ENCODE results near the gene SLC6A3. TPM values are rescaled to one million over a fixed set of nuclear protein-coding genes. Genes with fewer than 3 reads are reported as not detected.
"Not testable (repeated sequence)": the region's sequence is repeated elsewhere in the genome, so short reads cannot be mapped to it uniquely, and the experiment has no call there.

SLC6A3 gene
- total RNA-seq, 2 donors from 2014 or later = not detected

GRCh38 chr5:1371218-1371971 lies 73.8 kb downstream of the SLC6A3 start:
- no peaks in the 10 kb centered on the region for H3K9me3 Mint-ChIP-seq
- no peak overlapping the region for H3K4me3 Mint-ChIP-seq
- peaks cover 3% of the 10 kb centered on the region for H3K27me3 Mint-ChIP-seq
- H3K4me1 Mint-ChIP-seq = no peaks in the 10 kb centered on the region
- no peaks in the 10 kb centered on the region for H3K36me3 Mint-ChIP-seq (ENCODE audit: low read depth)
- H3K27ac Mint-ChIP-seq = no peak overlapping the region
- ATAC-seq (replicated peaks) = no peak

DNA sequence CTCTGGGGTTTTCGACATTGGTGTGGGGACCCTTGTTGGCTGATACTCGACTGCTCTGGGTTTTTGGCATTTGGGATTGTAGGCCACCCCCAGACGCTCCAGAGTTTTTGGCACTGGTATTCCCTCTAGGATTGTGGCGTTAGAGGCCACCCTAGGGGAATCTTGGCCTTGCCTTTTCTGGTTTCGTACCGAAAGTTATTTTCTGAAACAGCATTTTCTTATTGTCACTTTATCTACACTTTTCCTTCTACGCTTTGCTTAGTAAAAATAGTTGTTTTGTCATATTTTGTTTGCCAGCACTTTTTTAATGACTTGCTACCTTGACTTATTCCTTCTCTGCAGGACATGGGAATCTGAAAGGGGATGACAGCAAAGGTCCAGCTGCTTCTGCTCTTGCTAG lies 75.2 kb downstream of the SLC6A3 start:
- Mint-ChIP-seq H3K4me3 (no peak overlapping the region), H3K27ac (no peak overlapping the region), H3K36me3 (ENCODE audit: low read depth) (no peaks in the 10 kb centered on the region), H3K27me3 (peaks cover 3% of the 10 kb centered on the region), H3K9me3 (no peaks in the 10 kb centered on the region), H3K4me1 (no peaks in the 10 kb centered on the region)
- ATAC-seq (replicated peaks) = no peak

GRCh38 chr5:1368756-1369155 lies 76.5 kb downstream of the SLC6A3 start:
- H3K4me3 Mint-ChIP-seq = no peak overlapping the region
- H3K9me3 Mint-ChIP-seq = no peaks in the 10 kb centered on the region
- no peaks in the 10 kb centered on the region for H3K4me1 Mint-ChIP-seq
- H3K36me3 Mint-ChIP-seq (ENCODE audit: low read depth) = no peaks in the 10 kb centered on the region
- no peak overlapping the region for H3K27ac Mint-ChIP-seq
- peaks cover 6% of the 10 kb centered on the region for H3K27me3 Mint-ChIP-seq
- no peak for ATAC-seq (replicated peaks)

GRCh38 chr5:1368236-1368635 lies 77.0 kb downstream of the SLC6A3 start:
- peaks cover 11% of the 10 kb centered on the region for H3K27me3 Mint-ChIP-seq
- H3K27ac Mint-ChIP-seq = no peak overlapping the region
- no peak overlapping the region for H3K4me3 Mint-ChIP-seq
- H3K36me3 Mint-ChIP-seq (ENCODE audit: low read depth) = no peaks in the 10 kb centered on the region
- ATAC-seq (replicated peaks) = no peak
- H3K4me1 Mint-ChIP-seq = no peaks in the 10 kb centered on the region
- H3K9me3 Mint-ChIP-seq = no peaks in the 10 kb centered on the region

GRCh38 chr5:1367149-1367548 lies 78.1 kb downstream of the SLC6A3 start:
- H3K27me3 Mint-ChIP-seq = peaks cover 12% of the 10 kb centered on the region
- H3K9me3 Mint-ChIP-seq = no peaks in the 10 kb centered on the region
- no peak overlapping the region for H3K27ac Mint-ChIP-seq
- H3K36me3 Mint-ChIP-seq (ENCODE audit: low read depth) = no peaks in the 10 kb centered on the region
- no peak overlapping the region for H3K4me3 Mint-ChIP-seq
- no peaks in the 10 kb centered on the region for H3K4me1 Mint-ChIP-seq
- no peak for ATAC-seq (replicated peaks)

DNA sequence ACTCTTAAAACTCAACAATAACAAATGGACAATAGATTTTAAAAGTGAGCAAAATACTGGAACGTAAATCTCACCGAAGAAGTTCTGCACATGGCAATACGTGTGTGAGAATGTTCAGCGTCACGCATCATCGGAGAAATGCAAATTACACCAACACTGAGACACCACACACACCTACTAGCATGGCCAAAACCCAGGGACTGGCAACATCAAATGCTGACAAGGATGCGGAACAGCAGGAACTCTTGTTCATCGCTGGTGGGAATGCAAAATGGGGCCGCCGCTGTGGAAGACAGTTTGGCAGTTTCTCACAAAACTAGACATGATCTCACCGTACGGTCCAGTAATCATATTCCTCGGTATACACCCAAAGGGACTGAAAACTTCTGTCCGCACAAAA lies 78.7 kb downstream of the SLC6A3 start:
- Mint-ChIP-seq H3K4me3 (no peak overlapping the region), H3K4me1 (no peaks in the 10 kb centered on the region), H3K9me3 (no peaks in the 10 kb centered on the region), H3K27me3 (peaks cover 12% of the 10 kb centered on the region), H3K36me3 (ENCODE audit: low read depth) (no peaks in the 10 kb centered on the region), H3K27ac (no peak overlapping the region)
- no peak for ATAC-seq (replicated peaks)

DNA sequence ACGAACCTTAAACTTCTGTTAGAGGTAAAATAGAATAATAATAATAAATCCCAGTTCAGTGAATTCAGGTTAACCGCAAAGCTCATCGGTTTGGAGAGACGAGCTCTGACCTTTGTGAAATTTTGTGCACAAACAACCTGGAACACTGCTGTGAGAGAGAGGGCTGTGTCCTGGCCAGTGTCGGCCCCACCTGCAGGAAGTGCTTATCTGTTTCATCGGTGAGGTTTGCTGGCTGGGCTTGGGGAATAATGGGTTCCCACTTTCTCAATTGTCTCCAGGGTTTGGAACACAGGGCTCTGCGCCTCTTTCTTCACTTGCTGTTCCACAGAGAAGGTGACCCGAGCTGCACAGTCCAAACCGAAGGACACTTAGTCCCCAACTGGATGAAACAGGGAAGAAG lies 81.0 kb downstream of the SLC6A3 start:
- Mint-ChIP-seq H3K36me3 (ENCODE audit: low read depth) (no peaks in the 10 kb centered on the region), H3K27me3 (peaks cover 15% of the 10 kb centered on the region), H3K27ac (no peak overlapping the region), H3K4me1 (no peaks in the 10 kb centered on the region), H3K9me3 (no peaks in the 10 kb centered on the region), H3K4me3 (no peak overlapping the region)
- no peak for ATAC-seq (replicated peaks)

- no peak for ATAC-seq (replicated peaks)
- Mint-ChIP-seq H3K4me1 (no peaks in the 10 kb centered on the region), H3K27ac (no peak overlapping the region), H3K4me3 (no peak overlapping the region), H3K36me3 (ENCODE audit: low read depth) (no peaks in the 10 kb centered on the region), H3K27me3 (peaks cover 15% of the 10 kb centered on the region), H3K9me3 (no peaks in the 10 kb centered on the region)
Observed at GRCh38 chr5:1363581-1363980, 81.7 kb downstream of the SLC6A3 start.

- no peak overlapping the region for H3K27ac Mint-ChIP-seq
- no peak for ATAC-seq (replicated peaks)
Observed at GRCh38 chr5:1363160-1363559, 82.1 kb downstream of the SLC6A3 start.

GRCh38 chr5:1362242-1363015 lies 82.8 kb downstream of the SLC6A3 start:
- ATAC-seq (replicated peaks) = no peak
- H3K27me3 Mint-ChIP-seq = peaks cover 15% of the 10 kb centered on the region
- H3K36me3 Mint-ChIP-seq (ENCODE audit: low read depth) = no peaks in the 10 kb centered on the region
- no peak overlapping the region for H3K4me3 Mint-ChIP-seq
- no peaks in the 10 kb centered on the region for H3K4me1 Mint-ChIP-seq
- no peaks in the 10 kb centered on the region for H3K9me3 Mint-ChIP-seq
- H3K27ac Mint-ChIP-seq = no peak overlapping the region

More at GRCh38 chr5:1363160-1363559, 82.1 kb downstream of the SLC6A3 start:
- Mint-ChIP-seq H3K9me3 (no peaks in the 10 kb centered on the region), H3K27me3 (peaks cover 15% of the 10 kb centered on the region), H3K4me1 (no peaks in the 10 kb centered on the region), H3K4me3 (no peak overlapping the region), H3K36me3 (ENCODE audit: low read depth) (no peaks in the 10 kb centered on the region)

DNA sequence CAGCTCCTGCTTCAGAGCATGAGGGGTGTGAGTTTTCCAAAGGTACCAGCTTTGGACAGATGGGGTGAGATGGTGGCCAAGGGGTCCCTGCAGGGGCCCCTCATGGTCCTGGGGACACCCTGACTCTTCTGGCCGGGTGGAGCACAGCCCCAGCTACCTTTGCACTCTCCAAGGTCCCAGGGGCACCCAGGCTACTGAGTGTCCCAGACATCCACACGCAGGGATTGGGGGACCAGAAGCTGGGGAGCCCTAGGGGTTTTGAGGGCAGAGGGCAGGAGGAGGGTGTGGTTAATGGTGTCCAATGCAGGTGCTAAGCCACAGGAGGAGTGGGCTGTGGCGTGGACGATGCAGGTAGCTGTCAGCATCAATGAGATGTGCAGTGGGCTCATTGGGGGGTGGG lies 84.4 kb downstream of the SLC6A3 start:
- Mint-ChIP-seq H3K27me3 (peaks cover 12% of the 10 kb centered on the region), H3K27ac (no peak overlapping the region), H3K4me3 (no peak overlapping the region), H3K9me3 (no peaks in the 10 kb centered on the region), H3K36me3 (ENCODE audit: low read depth) (no peaks in the 10 kb centered on the region), H3K4me1 (no peaks in the 10 kb centered on the region)
- ATAC-seq (replicated peaks) = no peak

- H3K4me3 Mint-ChIP-seq; ATAC-seq (replicated peaks); H3K36me3 Mint-ChIP-seq (ENCODE audit: low read depth); H3K9me3 Mint-ChIP-seq; H3K4me1 Mint-ChIP-seq; H3K27ac Mint-ChIP-seq: not testable (repeated sequence)
- H3K27me3 Mint-ChIP-seq = peaks cover 12% of the 10 kb centered on the region
Observed at GRCh38 chr5:1360367-1360766, 84.9 kb downstream of the SLC6A3 start.

DNA sequence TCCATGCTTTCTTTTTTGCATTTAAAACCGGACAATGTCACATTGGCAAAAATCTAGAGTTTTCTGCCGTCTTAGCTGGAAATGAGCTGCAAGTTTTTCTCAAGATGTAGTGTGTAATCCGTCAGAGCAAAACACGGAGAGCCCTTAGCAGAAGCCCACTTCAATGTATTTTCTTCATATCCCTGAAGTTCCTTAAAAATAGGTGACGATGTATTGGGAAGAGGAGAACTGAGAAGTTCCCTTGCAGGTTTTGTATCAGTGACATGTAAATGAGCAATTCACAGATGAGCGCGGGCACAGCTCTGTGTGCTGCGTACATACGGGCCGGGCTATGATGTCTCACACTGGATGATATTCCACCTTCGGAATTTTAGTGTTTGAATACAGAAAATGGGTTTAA lies 85.5 kb downstream of the SLC6A3 start:
- peaks cover 12% of the 10 kb centered on the region for H3K27me3 Mint-ChIP-seq
- H3K4me1 Mint-ChIP-seq = no peaks in the 10 kb centered on the region
- no peaks in the 10 kb centered on the region for H3K9me3 Mint-ChIP-seq
- ATAC-seq (replicated peaks) = no peak
- H3K36me3 Mint-ChIP-seq (ENCODE audit: low read depth) = no peaks in the 10 kb centered on the region
- H3K27ac Mint-ChIP-seq = no peak overlapping the region
- no peak overlapping the region for H3K4me3 Mint-ChIP-seq

DNA sequence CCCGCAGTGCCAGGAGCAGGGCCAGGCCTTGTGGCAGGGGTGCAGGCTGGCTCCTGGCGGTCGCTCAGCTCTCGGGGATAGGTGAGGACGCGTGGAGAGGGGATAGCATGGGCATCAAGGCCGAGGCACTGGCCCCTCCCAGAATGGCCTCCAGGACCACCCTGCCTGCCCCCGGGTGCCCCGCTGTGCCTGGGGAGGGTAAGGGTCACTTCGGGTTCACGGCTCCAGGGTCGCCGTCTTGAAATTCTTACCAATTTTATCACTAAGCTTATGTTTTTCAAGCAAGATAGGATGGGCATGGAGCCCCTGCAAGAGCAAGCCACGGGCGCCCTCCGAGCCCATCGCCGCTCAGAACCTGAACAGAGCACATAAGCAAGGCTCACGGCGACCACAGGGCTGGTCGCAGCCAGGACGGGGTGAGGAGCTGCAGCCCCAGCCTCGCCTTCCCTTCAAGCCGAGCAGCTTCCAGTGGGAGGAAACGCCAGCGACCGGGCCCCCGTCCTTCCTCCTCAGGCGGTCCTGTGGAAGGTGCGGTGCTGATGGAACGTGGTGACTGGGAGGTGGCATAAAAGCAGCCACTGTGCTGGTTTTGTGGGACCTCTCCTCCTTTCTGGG lies 86.1 kb downstream of the SLC6A3 start:
- Mint-ChIP-seq H3K9me3 (no peaks in the 10 kb centered on the region), H3K36me3 (ENCODE audit: low read depth) (no peaks in the 10 kb centered on the region), H3K4me1 (no peaks in the 10 kb centered on the region), H3K4me3 (no peak overlapping the region), H3K27me3 (peaks cover 12% of the 10 kb centered on the region), H3K27ac (no peak overlapping the region)
- no peak for ATAC-seq (replicated peaks)

GRCh38 chr5:1358726-1359025 lies 86.6 kb downstream of the SLC6A3 start:
- no peaks in the 10 kb centered on the region for H3K4me1 Mint-ChIP-seq
- H3K36me3 Mint-ChIP-seq (ENCODE audit: low read depth) = no peaks in the 10 kb centered on the region
- no peaks in the 10 kb centered on the region for H3K9me3 Mint-ChIP-seq
- H3K27me3 Mint-ChIP-seq = peaks cover 9% of the 10 kb centered on the region
- no peak overlapping the region for H3K27ac Mint-ChIP-seq
- no peak overlapping the region for H3K4me3 Mint-ChIP-seq
- no peak for ATAC-seq (replicated peaks)
